Measurements from ENCODE around the gene BNIP5. TPM values are rescaled to one million over a fixed set of nuclear protein-coding genes. Genes with fewer than 3 reads are reported as not detected.

The BNIP5 gene
- total RNA-seq, 1 experiment from 2014 or later, result not detected

GRCh38 chr6:36309203-36309602, 27.5 kb downstream of the BNIP5 start:
- H3F3A ChIP-seq (ENCODE audit: insufficient read depth, low read depth), result peaks cover 9% of the 10 kb centered on the region
- no peaks in the 10 kb centered on the region for H3K9me2 ChIP-seq (ENCODE audit: insufficient read depth)
- no peak for DNase-seq
- no TSS peak for BruUV-seq (replicated peaks)
- no peaks in the 10 kb centered on the region for H3K27me3 ChIP-seq (ENCODE audit: insufficient read depth, low read depth)
- CTCF ChIA-PET, result no interaction called here
- no peaks in the 10 kb centered on the region for H3K36me3 ChIP-seq (ENCODE audit: low read depth)
- POLR2A ChIA-PET (ENCODE audit: unreplicated experiment), result no interaction called here
- H3K79me2 ChIP-seq (ENCODE audit: low read depth), result no peaks in the 10 kb centered on the region
- H3K27ac ChIP-seq, result no peak overlapping the region
- TF ChIP-seq EZH2 (IDR thresholded peaks at IDR 0.05; ENCODE audit: low read depth) (no peak), CTCF (conservative IDR thresholded peaks at IDR 0.05) (no peak)
- no peak overlapping the region for H3K4me2 ChIP-seq
- intact Hi-C loops (cut with micrococcal nuclease; ENCODE audit: unreplicated experiment), result no loop called here
- no peak overlapping the region for H3K4me3 ChIP-seq
- no peaks in the 10 kb centered on the region for H3K9me3 ChIP-seq (ENCODE audit: insufficient read depth, low read depth)
- peaks cover 18% of the 10 kb centered on the region for H3K4me1 ChIP-seq (replicated peaks; ENCODE audit: insufficient read depth)
- H4K20me1 ChIP-seq (ENCODE audit: insufficient read depth), result no peaks in the 10 kb centered on the region
- no peak overlapping the region for H2AFZ ChIP-seq

- H3K36me3 ChIP-seq (ENCODE audit: low read depth), result no peaks in the 10 kb centered on the region
- no peak overlapping the region for H3K4me3 ChIP-seq
- intact Hi-C loops (cut with micrococcal nuclease; ENCODE audit: unreplicated experiment), result no loop called here
- BruUV-seq (replicated peaks), result no TSS peak
- peaks cover 11% of the 10 kb centered on the region for H3K4me1 ChIP-seq (replicated peaks; ENCODE audit: insufficient read depth)
- no peak for DNase-seq
- H3K79me2 ChIP-seq (ENCODE audit: low read depth), result no peaks in the 10 kb centered on the region
- H3K4me2 ChIP-seq, result no peak overlapping the region
- H3K27ac ChIP-seq, result no peak overlapping the region
- CTCF ChIA-PET, result interaction anchor here (0.6 kb wide), 1 partner anchor 32 kb away, joined by 4 read pairs; no protein-coding TSS in a partner anchor
- POLR2A ChIA-PET (ENCODE audit: unreplicated experiment), result no interaction called here
- H3F3A ChIP-seq (ENCODE audit: insufficient read depth, low read depth), result peaks cover 3% of the 10 kb centered on the region
- H3K27me3 ChIP-seq (ENCODE audit: insufficient read depth, low read depth), result no peaks in the 10 kb centered on the region
- no peak for TF ChIP-seq CTCF (conservative IDR thresholded peaks at IDR 0.05)
- TF ChIP-seq EZH2 (IDR thresholded peaks at IDR 0.05; ENCODE audit: low read depth), result no peak
- no peak overlapping the region for H2AFZ ChIP-seq
- no peaks in the 10 kb centered on the region for H4K20me1 ChIP-seq (ENCODE audit: insufficient read depth)
- H3K9me2 ChIP-seq (ENCODE audit: insufficient read depth), result no peaks in the 10 kb centered on the region
- H3K9me3 ChIP-seq (ENCODE audit: insufficient read depth, low read depth), result no peaks in the 10 kb centered on the region
Measured at GRCh38 chr6:36308514-36308913, 28.2 kb downstream of the BNIP5 start.

GRCh38 chr6:36306375-36306774, 30.3 kb downstream of the BNIP5 start:
- no peaks in the 10 kb centered on the region for H3K79me2 ChIP-seq (ENCODE audit: low read depth)
- intact Hi-C loops (cut with micrococcal nuclease; ENCODE audit: unreplicated experiment), result no loop called here
- H2AFZ ChIP-seq, result no peak overlapping the region
- H3K4me3 ChIP-seq, result no peak overlapping the region
- no peaks in the 10 kb centered on the region for H3K36me3 ChIP-seq (ENCODE audit: low read depth)
- no peaks in the 10 kb centered on the region for H3K9me3 ChIP-seq (ENCODE audit: insufficient read depth, low read depth)
- H3K4me2 ChIP-seq, result no peak overlapping the region
- no peak overlapping the region for H3K27ac ChIP-seq
- H3K9me2 ChIP-seq (ENCODE audit: insufficient read depth), result no peaks in the 10 kb centered on the region
- ChIA-PET CTCF (no interaction called here), POLR2A (ENCODE audit: unreplicated experiment) (no interaction called here)
- H3F3A ChIP-seq (ENCODE audit: insufficient read depth, low read depth), result no peaks in the 10 kb centered on the region
- no peaks in the 10 kb centered on the region for H4K20me1 ChIP-seq (ENCODE audit: insufficient read depth)
- BruUV-seq (replicated peaks), result no TSS peak
- DNase-seq, result no peak
- no peaks in the 10 kb centered on the region for H3K27me3 ChIP-seq (ENCODE audit: insufficient read depth, low read depth)
- TF ChIP-seq CTCF (conservative IDR thresholded peaks at IDR 0.05) (no peak), EZH2 (IDR thresholded peaks at IDR 0.05; ENCODE audit: low read depth) (no peak)
- H3K4me1 ChIP-seq (replicated peaks; ENCODE audit: insufficient read depth), result no peaks in the 10 kb centered on the region

Measured in PC-9 (cell line).